CD4-positive, alpha-beta T cell treated with Interferon gamma for 1 hour (primary cell): ENCODE measurements around the gene CD302.
"Not testable (repeated sequence)": the region's sequence is repeated elsewhere in the genome, so short reads cannot be mapped to it uniquely, and the experiment has no call there.

Experiments
- DNase-seq: peaks from one replicate; pipeline ENCODE4 v3.0.0-alpha.2; 2020

CD302 gene, protein sequence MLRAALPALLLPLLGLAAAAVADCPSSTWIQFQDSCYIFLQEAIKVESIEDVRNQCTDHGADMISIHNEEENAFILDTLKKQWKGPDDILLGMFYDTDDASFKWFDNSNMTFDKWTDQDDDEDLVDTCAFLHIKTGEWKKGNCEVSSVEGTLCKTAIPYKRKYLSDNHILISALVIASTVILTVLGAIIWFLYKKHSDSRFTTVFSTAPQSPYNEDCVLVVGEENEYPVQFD

DNA sequence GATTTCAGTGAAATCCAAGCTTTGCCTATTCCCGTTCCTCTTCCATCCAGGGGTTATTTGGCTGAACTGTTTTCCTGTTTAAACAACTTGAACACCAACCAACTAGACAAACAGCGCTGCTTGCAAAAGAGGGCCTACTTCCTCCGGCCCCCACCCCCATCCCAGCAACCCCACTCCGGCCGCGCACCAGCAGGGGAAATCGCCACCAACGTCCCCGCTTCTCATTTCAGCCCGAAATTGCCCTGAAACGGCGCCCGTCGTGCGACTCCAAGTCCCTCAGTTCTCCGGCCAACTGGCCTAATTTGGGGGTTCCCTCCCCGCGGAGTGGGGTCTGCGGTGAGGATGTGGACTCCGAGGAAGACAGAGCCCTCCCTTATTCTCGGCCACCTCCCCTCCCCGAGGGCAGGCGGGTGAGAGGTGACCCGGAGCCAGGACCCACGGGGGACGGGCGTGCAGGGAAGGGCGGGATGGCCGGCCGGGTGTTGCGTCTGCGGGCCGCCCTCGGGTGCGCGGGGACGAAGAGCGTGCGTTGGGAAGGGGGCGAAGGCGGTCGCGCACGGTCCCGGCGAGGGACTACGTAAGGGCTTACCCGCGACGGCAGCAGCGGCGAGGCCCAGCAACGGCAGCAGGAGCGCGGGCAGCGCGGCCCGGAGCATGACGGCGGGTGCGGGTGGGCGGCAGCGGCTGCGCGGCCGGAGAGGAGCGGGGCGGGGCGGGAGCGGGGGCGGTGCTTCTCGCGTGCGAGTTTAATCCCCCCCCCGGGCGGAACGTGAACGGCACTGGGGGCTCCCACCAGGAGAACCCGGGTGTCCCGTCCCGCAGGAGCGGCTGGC, at the start of gene CD302:
TSS of gene CD302 (minus strand) at position 666 of the 833 bp plus-strand sequence. CDS start at position 656, 10 bp downstream.
- DNase-seq: peak; percentile 11

DNA sequence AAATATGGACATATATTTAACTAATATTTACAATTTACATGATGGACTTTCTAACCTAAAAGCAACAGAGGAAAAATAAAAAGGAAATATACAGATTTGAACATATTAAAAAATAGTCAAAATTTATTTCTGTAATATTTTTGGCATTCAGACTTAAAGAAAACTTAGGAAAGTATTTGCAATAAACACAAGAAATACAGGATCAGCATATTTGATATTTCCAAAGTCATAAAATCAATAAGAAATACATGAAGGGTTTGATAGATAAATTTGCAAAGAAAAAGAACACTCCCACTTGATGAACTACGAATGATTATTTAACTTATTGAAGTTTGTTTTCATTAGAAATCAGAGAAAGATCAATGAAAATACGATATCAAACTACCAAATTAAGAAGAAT, 48.6 kb upstream of the CD302 start:
- no peak for DNase-seq

DNA sequence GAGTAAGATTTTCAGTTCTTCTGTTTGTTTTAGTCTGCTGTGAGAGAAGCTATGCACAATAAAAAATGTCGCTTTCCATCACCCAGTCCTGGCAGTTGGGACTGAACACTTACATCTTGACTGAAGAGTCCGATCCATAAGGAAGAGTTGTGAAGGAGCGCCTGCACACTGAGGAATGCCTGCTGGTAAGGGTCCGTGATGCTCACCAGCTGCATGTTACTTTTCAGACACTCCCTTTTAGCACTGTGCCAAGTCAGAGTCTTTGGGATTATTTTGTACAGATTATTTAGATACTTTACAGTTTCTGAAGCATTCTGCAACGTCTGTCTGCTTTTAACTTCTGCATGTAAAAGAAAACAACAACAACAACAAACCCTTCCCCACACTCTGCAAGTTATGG, 42.6 kb upstream of the CD302 start:
- no peak for DNase-seq

DNA sequence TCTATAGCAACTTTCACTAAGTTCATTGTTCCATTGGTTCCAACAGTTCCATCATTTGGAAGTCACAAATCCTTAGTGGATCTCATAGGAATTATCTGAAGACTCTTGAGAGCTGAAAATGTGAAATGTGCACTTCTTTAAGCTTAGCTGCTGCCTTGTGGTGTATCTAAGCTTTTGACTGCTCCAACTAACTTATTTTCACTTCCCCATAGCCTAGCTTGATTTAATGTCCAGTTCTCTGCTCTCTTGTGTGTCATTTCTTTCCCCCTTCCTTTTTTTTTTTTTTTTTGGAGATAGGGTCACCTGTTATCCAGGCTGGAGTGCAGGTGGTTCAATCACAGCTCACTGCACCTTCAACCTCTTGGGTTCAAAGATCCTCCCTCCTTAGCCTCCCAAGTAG, 34.9 kb upstream of the CD302 start:
- DNase-seq: no peak

DNA sequence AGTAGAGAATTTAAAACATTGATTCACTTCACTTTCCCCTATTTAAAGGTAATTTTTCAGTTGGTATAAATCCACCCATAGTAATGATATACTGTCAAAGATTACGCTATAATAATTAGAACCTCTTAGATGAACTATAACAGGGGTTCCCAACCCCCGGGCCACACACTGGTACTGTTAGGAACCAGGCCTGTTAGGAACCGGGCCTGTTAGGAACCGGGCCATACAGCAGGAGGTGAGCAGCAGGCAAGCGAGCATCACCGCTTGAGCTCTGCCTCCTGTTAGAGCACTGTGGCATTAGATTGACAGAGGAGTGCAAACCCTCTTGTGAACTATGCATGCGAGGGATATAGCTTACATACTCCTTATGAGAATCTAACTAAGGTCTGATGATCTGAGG, 34.0 kb upstream of the CD302 start:
- no peak for DNase-seq

DNA sequence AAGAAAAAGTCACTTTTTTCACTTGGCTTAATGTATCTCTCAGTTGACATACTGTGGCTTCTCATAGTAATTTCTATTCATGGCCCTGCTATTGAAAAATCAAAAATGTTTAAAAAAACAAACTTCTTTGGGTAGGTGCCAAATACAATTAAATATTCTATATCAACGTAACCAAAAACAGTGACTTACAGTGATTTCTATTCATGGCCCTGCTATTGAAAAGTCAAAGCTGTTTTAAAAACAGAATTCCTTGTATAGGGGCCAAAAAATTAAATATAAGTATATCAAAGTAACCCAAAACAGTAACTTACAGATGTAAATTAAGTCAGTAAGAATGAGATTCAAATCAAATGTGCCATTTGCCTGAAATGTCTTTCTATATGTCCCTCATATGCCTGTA, 31.4 kb upstream of the CD302 start:
- no peak for DNase-seq

DNA sequence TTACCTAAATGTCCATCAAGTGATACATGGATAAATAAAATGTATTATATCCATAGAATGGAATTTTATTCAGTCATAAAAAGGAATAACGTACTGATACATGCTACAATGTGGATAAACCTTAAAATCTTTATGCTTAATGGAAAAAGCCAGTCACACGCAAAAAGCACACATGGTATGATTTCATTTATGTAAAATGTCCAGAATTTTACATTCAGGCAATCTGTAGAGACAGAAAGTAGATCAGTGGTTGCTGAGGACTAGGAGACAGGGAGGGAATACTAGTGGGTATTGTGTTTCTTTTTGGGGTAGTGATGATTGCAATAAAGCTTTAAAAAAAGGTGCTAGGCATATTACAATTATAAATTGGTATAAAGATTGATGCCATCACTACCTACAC, 30.7 kb upstream of the CD302 start:
- DNase-seq: no peak

DNA sequence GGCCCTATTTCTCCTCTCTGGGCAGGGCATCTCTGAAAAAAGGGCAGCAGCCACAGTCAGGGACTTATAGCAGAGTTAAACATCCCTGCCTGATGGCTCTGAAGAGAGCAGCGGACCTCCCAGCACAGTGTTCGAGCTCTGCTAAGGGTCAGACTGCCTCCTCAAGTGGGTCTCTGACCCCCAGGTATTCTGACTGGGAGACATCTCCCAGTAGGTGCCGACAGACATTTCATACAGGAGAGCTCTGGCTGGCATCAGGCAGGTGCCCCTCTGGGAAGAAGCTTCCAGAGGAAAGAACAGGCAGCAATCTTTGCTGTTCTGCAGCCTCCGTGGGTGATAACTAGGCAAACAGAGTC, 24.4 kb upstream of the CD302 start:
- DNase-seq: not testable (repeated sequence)

DNA sequence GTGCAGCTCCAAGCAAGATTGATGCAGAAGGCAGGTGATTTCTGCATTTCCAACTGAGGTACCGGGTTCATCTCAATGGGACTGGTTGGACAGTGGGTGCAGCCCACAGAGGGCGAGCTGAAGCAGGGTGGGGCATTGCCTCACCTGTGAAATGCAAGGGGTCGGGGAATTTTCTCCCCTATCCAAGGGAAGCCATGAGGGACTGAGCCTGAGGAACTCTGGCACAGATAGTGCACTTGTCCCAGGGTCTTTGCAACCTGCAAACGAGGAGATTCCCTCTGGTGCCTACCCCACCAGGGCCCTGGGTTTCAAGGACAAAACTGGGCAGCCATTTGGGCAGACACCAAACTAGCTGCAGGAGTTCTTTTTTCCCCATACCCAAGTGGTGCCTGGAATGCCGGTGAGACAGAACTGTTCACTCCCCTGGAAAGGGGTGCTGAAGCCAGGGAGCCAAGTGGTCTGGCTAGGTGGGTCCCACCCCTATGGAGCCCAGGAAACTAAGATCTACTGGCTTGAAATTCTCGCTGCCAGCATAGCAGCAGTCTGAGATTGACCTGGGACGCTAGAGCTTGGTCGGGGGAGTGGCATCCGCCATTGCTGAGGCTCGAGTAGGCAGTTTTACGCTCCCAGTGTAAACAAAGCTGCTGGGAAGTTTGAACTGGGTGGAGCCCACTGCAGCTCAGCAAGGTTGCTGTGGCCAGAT, 23.9 kb upstream of the CD302 start:
- DNase-seq: not testable (repeated sequence)

DNA sequence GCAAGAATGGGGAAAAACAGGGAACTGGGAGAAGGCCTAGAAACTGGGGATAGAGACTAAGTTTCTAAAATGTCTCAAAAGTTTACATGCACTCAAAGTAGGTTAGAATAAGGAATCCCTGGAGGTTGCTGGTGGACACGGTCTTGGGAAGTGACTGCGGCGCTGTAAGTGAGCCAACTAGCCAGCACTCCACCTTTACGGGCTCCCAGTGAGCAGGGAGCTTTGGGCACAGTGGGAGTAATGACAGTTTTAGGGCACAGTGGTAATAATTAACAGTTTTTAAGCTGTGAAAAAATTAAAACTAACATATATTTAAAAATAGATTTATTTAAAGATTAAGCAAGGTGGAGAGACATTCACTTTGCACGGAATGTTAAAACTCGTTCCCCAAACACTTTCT, 20.9 kb upstream of the CD302 start:
- DNase-seq: no peak

DNA sequence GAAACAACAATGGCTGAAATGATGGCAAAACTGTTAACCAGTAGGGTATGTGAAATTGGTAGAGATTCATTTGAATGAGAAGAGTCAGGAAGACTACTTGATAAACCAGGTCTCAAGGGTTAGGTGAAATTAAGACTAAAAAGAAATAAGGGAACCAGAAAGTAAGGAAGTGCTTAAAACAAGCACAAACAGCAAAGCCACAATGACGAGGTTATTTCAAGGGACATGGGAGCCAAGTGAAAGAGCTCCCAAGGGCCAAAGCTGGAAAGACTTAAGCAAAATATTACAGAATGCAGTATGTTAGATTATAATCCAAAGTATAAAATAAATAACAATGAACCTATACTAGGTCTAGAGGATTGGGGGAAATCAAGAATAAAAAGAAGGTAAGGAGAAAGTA, 19.3 kb upstream of the CD302 start:
- DNase-seq: no peak

DNA sequence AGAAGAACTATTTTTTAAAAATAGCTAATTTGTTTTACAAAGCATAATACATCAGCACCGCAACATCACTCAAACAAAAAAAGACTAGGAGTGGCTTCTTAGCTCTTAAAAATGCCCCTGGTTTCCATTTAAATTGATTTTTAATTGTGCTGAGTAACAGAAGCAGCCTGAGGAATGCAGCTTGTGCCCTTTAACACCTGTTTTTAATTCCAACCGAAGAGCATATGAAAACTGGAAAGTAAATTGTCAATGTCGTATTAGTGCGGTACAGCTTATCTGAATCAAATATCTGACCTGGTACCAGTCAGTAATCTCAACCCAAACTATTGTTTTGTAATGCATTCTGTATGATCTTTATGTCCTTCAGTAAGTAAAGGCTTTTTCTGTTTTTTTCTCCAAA, 13.2 kb upstream of the CD302 start:
- DNase-seq: no peak

DNA sequence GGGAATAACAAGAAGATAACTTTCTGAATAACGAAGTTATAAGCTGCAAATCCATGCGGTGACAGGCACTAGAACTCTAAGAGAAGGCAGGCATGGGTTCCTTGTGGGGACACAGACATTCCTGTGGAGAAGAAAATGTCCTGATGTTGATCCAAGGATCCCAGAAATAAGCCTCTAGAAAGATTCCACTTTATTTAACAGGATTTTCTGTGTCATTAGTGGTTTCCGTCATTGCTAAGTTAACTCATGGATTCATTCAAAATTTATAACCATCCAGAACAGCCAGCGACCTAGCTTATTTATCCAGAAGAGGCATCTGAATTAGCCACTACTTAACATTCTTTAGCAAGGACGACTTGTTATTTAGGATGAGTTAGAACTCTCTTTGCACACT, 10.0 kb upstream of the CD302 start:
- DNase-seq: no peak

DNA sequence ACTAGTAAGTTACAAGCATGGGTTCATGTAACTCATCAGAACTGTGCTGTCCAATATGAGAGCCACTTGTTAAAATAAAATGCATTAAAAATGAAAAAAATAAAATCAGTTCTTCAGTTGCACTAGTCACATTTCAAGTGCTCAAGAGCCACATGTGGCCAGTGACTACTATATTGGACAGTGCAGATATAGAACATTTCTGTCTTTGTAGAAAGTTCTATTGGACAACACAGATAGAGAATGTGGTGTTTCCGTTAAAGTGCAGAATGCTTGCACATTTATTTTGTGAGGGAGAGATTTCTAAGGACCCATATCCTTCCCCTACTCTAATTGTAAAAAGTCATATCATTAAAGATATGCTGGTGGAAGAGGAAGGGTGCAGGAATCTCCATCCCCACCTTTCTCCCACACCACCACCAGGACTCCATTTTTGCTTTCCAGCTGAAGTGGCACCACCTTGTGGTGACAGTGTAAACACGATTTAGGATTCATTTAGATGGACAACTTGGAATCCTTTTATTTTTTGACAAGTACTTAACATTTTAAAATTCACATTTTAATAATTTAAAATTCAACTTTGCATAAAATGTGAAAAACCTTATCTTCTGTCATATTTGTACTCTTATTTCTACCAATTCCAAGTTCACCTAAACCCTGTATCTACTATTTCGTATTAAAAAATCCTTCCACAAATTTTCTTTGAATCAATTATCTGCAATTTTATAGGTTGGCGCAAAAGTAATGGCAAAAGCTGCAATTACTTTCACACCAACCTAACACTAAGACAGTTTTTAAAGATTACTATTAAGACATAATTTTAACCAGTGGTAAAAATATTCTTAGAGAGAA, 9.4 kb upstream of the CD302 start:
- no peak for DNase-seq

DNA sequence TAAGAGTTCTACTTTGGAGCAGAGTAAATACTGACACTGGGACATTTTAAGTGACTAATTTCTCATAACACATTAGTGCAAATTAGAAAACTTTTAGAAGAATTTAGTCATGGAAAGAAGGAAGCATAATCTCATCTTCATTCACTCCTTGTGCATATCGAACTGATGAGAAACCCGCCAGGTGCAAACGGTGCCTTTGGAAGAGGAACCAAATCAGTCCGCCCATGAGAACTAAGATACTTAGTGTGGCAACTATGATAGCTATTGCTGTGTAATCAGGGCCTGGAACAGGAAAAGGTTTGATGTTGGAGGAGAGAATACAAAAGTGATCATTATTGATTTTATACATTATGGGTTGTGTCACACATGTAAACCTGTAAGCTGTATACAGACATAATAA, 6.9 kb upstream of the CD302 start:
- DNase-seq: no peak

DNA sequence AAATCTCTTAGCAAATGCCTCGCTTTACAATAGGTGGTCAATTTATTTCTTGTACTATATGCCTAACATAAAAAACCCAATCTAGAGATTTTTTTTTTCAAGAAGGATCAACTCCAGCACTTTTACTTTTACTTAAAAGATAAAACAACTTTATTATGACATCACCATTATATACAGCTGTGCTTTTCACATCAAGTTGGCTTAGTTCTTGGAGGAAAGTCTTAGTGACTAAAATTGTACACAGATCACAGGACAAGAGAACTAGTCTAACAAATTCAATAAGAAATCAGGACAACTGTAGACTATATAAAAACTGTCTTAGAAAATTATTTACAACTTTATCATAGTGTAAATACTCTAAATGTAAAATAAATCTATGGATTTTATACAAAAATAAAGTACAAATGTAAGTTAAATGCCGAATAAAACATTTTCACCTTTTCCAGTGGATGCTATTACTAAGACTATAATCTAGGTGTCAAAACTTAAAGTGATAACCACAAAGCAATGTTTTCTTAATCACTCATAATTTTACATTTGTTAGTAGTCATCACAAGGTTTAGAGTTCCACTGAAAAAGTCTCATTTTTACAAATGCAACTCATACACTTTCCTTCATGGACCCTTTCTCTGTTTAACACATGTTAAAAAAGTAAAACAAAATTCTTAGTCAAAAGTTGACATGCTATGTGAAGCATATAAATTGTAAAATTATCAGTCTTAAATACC, 5.4 kb upstream of the CD302 start:
- no peak for DNase-seq

DNA sequence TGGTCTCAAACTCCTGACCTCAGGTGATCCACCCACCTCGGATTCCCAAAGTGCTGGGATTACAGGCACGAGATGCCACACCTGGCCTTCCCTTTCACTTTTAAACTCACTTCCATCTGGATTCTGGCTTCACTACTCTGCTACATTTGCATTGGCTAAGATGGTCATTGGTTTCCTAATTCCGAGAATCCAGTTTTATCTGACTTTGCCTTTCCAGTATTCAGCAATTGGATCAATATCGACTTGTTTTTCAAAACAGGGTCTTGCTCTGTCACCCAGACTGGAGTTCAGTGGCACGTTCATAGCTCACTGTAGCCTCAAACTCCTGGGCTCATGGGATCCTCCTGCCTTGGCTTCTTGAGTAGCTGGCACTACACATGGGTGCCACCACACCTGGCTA, 4.7 kb upstream of the CD302 start:
- no peak for DNase-seq

DNA sequence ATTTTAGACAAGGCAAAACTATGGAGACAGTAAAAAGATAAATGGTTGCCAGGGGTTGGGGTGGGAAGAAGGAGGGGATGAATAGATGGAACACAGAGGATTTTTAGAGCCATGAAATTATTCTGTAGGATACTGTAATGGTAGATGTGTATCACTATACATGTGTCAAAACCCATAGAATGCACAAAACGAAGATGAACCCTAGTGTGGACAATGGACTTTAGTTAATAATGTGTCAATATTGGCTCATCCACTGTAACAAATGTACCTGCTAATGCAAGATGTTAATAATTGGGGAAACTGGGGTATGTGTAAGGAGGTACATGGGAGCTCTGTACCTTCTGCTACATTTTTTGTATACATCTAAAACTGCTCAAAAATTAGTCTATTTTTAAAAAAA, 1.8 kb upstream of the CD302 start:
- DNase-seq: no peak

DNA sequence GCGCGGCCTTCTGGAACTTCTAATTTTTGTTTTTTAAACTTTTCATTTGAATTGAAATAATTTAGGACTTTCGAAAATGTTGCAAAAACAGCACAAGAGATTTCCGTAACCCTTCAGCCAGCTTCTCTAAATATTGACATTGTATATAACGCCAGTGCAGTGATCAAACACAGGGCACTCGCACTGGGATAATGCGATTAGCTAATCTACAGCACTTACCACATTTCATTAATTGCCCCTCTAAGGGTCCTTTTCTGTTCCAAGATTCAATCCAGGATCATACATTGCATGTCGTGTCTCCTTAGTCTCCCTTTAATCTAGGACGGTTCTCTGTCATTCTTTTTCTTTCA, 343 bp upstream of the CD302 start:
- DNase-seq: no peak

DNA sequence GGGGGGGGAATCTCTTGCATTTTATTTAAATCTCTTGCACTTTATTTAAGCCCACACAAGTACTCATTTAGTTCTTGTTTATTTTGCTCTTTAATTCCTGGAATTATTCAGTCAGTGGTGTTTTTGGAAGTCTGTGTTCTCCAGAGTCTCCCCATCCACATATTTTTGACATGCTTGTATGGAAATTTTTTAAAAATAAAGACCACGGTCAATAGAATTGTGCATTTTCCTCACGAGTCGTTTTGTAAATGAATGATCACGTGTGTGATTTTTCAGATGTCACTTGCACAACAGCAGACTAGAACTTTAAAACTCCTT, 824 bp downstream of the CD302 start:
- DNase-seq: no peak

DNA sequence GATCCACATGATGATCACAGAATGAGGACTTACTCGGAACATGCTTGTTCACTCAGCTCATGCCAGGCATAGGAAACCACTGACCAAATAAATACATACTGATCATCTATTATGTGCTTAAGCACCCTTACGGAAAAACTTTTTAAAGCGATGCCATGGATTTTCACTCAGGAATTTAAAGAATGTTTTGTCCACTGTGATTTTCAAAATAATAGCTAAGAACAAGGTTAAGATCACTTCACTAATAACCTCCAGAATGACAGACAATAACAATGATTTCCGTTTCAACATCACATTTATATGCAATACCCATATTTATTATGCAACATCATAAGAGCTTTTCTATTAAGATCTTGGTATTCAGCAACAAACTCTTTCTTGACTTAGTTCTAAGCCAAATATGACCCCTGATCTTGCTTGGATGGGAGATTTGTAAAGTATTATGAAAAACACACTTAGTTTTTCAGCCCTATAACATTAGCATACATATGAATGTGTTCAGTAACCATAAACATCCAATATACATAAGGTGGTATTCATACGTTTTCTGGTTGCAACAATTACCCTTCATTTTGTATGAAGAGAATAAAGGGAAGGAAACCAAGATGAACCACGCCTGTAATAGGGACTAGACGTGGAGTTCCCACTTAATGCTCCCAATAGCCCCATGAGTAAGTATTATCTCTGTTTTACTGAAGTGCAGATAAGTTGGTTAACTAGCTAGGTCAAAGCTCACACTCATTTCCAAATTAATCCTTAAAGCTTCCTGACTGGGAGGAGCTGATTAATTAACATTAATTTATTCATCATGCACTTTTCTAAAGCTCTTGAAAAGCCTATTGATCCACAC, 1.9 kb downstream of the CD302 start:
- DNase-seq: no peak

DNA sequence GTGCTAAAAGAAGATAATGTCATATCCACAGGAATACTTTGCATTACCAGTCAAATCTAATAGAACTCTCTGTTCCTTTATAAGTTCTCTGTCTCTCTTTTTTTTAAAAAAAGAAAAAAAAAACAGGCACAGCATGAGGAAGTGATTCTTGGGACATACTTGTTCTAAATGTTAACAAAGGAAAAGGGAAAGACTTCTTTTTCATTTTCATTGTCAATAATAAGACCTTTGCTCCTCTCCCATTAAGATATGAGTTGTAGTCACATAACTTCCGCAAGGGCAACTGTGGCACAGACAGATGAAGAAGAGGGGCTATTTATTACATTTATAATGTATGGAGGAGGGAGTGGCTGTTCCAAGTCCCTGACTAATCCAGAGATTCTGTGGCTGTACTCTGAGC, 4.7 kb downstream of the CD302 start:
- DNase-seq: no peak
